Thoracic aorta (tissue), 2 donors: ENCODE measurements around the gene DSE. TPM values are rescaled to one million over a fixed set of nuclear protein-coding genes. Genes with fewer than 3 reads are reported as not detected.
"Not testable (repeated sequence)": the region's sequence is repeated elsewhere in the genome, so short reads cannot be mapped to it uniquely, and the experiment has no call there.

Source experiments
- ATAC-seq: fragments of 150-250 bp; one replicate; pipeline ENCODE4 v1.8.0; 2017; ENCODE audit warnings: low read depth; ENCODE audit not compliant: insufficient number of reproducible peaks, low FRiP score
- DNase-seq: peaks from one replicate; pipeline ENCODE4 v3.0.0-alpha.2; 2020; ENCODE audit warnings: low spot score
- H3K27ac ChIP-seq, 2 donors: fragments of 200-600 bp; sonication (generic); 1 replicate in 1 of 2; 2 replicates in 1 of 2; pipeline ENCODE4 v1.5.1; 2016; ENCODE audit warnings: mild to moderate bottlenecking in 2 of 2, moderate library complexity in 2 of 2
- H3K27me3 ChIP-seq: fragments of 200-600 bp; sonication (generic); replicated peaks from 2 replicates; pipeline ENCODE4 v1.6.0; 2016; ENCODE audit warnings: mild to moderate bottlenecking; ENCODE audit not compliant: insufficient read depth
- H3K36me3 ChIP-seq: fragments of 200-600 bp; sonication (generic); one replicate; pipeline ENCODE4 v1.5.1; 2016
- H3K4me1 ChIP-seq, 2 donors: fragments of 200-600 bp; sonication (generic); 1 replicate in 1 of 2; 2 replicates in 1 of 2; pipeline versions ENCODE4 v1.5.1 to v1.6.0; 2016; ENCODE audit warnings: low read depth in 2 of 2, mild to moderate bottlenecking in 1 of 2; ENCODE audit not compliant: control insufficient read depth in 1 of 2
- H3K4me3 ChIP-seq: fragments of 200-600 bp; sonication (generic); 2 replicates; pipeline ENCODE4 v1.5.1; 2016; ENCODE audit warnings: mild to moderate bottlenecking
- H3K9me3 ChIP-seq: fragments of 200-600 bp; sonication (generic); 2 replicates; pipeline ENCODE4 v1.5.1; 2016
- CTCF ChIP-seq: fragments of 200-600 bp; sonication (generic); IDR thresholded peaks from one replicate; pipeline ENCODE4 v1.5.1; 2019; ENCODE audit warnings: antibody characterized with exemption
- total RNA-seq, 2 donors: library from RNA; depleted of rRNA; stranded (reverse); fragments of >200 nt; gene quantifications; one replicate each; pipeline versions ENCODE4 v1.1.0 to v1.2.3, GENCODE V29; 2016

Gene DSE
- total RNA-seq, 2 donors from 2014 or later: 46.7 to 65.2 TPM

GRCh38 chr6:116327803-116328527 is 42.8 kb upstream of the DSE start:
- no peak for TF ChIP-seq CTCF
- Histone ChIP-seq H3K4me1 (peaks cover 9 to 33% of the 10 kb centered on the region in 2 donors), H3K4me3 (no peak overlapping the region), H3K27me3 (no peaks in the 10 kb centered on the region), H3K36me3 (no peaks in the 10 kb centered on the region), H3K27ac (peak overlapping the region in 1 of 2 donors; percentile 0), H3K9me3 (no peaks in the 10 kb centered on the region)
- DNase-seq (no peak), ATAC-seq (no peak)

GRCh38 chr6:116328528-116328903 is 42.2 kb upstream of the DSE start:
- Histone ChIP-seq H3K4me3 (no peak overlapping the region), H3K27ac (peak overlapping the region in 1 of 2 donors; percentile 0), H3K27me3 (no peaks in the 10 kb centered on the region), H3K36me3 (no peaks in the 10 kb centered on the region), H3K4me1 (peaks cover 9 to 33% of the 10 kb centered on the region in 2 donors), H3K9me3 (no peaks in the 10 kb centered on the region)
- no peak for DNase-seq
- no peak for ATAC-seq
- TF ChIP-seq CTCF: no peak

- DNase-seq: no peak
- Histone ChIP-seq H3K36me3 (no peaks in the 10 kb centered on the region), H3K4me1 (peaks cover 9 to 33% of the 10 kb centered on the region in 2 donors), H3K4me3 (no peak overlapping the region), H3K9me3 (no peaks in the 10 kb centered on the region), H3K27ac (no peak overlapping the region), H3K27me3 (no peaks in the 10 kb centered on the region)
- ATAC-seq: no peak
- no peak for TF ChIP-seq CTCF
These were observed 41.6 kb upstream of the DSE start for GRCh38 chr6:116329156-116329555.

GRCh38 chr6:116330511-116330910 is 40.2 kb upstream of the DSE start:
- Histone ChIP-seq H3K4me1 (peaks cover 9 to 33% of the 10 kb centered on the region in 2 donors), H3K27ac (no peak overlapping the region), H3K36me3 (no peaks in the 10 kb centered on the region), H3K4me3 (no peak overlapping the region), H3K27me3 (no peaks in the 10 kb centered on the region), H3K9me3 (no peaks in the 10 kb centered on the region)
- DNase-seq (no peak), ATAC-seq (no peak)
- TF ChIP-seq CTCF: no peak

GRCh38 chr6:116332096-116332495 is 38.7 kb upstream of the DSE start:
- Histone ChIP-seq H3K4me1 (peaks cover 7 to 18% of the 10 kb centered on the region in 2 donors), H3K9me3 (no peaks in the 10 kb centered on the region), H3K36me3 (no peaks in the 10 kb centered on the region), H3K27ac (no peak overlapping the region), H3K4me3 (no peak overlapping the region), H3K27me3 (no peaks in the 10 kb centered on the region)
- DNase-seq (no peak), ATAC-seq (no peak)
- no peak for TF ChIP-seq CTCF

- not testable (repeated sequence) for H3K27me3 ChIP-seq, H3K36me3 ChIP-seq, H3K4me3 ChIP-seq, H3K27ac ChIP-seq, H3K4me1 ChIP-seq, DNase-seq, H3K9me3 ChIP-seq, ATAC-seq
These were observed 35.9 kb upstream of the DSE start for GRCh38 chr6:116334638-116335409.
